Transverse colon (tissue), 3 donors: ENCODE results near the gene PTGR3.

Experiments
- CTCF ChIP-seq, 5 experiments: fragments of 200-600 bp in 3 of 5; fragments of 450-650 bp in 2 of 5; sonication (generic) in 3 of 5; IDR thresholded peaks; 1 replicate in 2 of 5; 2 replicates in 3 of 5; pipeline ENCODE4 v1.5.1; 2016 to 2017; ENCODE audit warnings: antibody characterized with exemption in 5 of 5, inconsistent platforms in 3 of 5, mild to moderate bottlenecking in 2 of 5, moderate library complexity in 1 of 5
- EP300 ChIP-seq: sonication (generic); formaldehyde crosslinking; IDR thresholded peaks from one replicate; pipeline ENCODE4 v1.6.1; 2017; ENCODE audit warnings: antibody characterized with exemption, low read depth
- POLR2A ChIP-seq: fragments of 450-650 bp; IDR thresholded peaks from one replicate; pipeline ENCODE4 v1.6.1; 2016; ENCODE audit warnings: antibody characterized with exemption, mild to moderate bottlenecking, moderate library complexity

GRCh38 chr18:75192899-75193298 lies 16.0 kb downstream of the PTGR3 start:
- TF ChIP-seq POLR2A (no peak), CTCF (IDR thresholded peaks at IDR 0.05) (no peak), EP300 (no peak)
